GM12878 (cell line): Measurements from ENCODE around the gene B3GAT1. TPM values are rescaled to one million over a fixed set of nuclear protein-coding genes. Genes with fewer than 3 reads are reported as not detected.

Source experiments
- ATAC-seq: fragments of 200-7000 bp; cut with Tn5 transposase; 3 replicates; pipeline ENCODE4 v1.9.1; 2020; ENCODE audit warnings: mild to moderate bottlenecking, moderate library complexity
- BruUV-seq: library from RNA; stranded (reverse); fragments of 400-500 nt; replicated peaks from 2 replicates; lab custom pipeline; 2021; lab: Mats Ljungman, UMichigan
- CTCF ChIA-PET: fragments of 300-600 bp; sonication (Branson Sonifier 250); formaldehyde crosslinking; extraction: SDS; loops from one replicate; lab custom pipeline; 2021; ENCODE audit warnings: inconsistent platforms; lab: Yijun Ruan, JAX
- POLR2A ChIA-PET: fragments of 350-600 bp; formaldehyde crosslinking; extraction: SDS; loops from one replicate; lab custom pipeline; 2021; ENCODE audit warnings: inconsistent platforms; lab: Charles Lee
- RAD21 ChIA-PET: fragments of 300-600 bp; sonication (Branson Sonifier 250); formaldehyde crosslinking; loops from one replicate; lab custom pipeline; 2023; ENCODE audit warnings: antibody characterized with exemption; ENCODE audit not compliant: unreplicated experiment; lab: Charles Lee
- SMC1A ChIA-PET: fragments of 300-600 bp; sonication (Branson Sonifier 250); formaldehyde crosslinking; loops from one replicate; lab custom pipeline; 2023; ENCODE audit not compliant: unreplicated experiment, uncharacterized antibody; lab: Charles Lee
- DNase-seq: peaks from one replicate; pipeline ENCODE4 v3.0.0-alpha.2; 2011; ENCODE audit warnings: low read depth, low spot score
- FAIRE-seq: peaks from 3 replicates; lab custom pipeline; 2011; peaks lifted over from hg19 to GRCh38; lab: Jason Lieb, UNC
- H2AFZ ChIP-seq: 2 replicates; pipeline ENCODE4 v1.6.0; 2011; ENCODE audit warnings: low read depth, low read length, control low read depth; ENCODE audit not compliant: control insufficient read depth
- H3K27ac ChIP-seq: 2 replicates; pipeline ENCODE4 v1.5.1; 2011; ENCODE audit warnings: control low read depth; ENCODE audit not compliant: control insufficient read depth, insufficient read depth
- H3K27me3 ChIP-seq, 2 experiments: replicated peaks in 1 of 2; 2 replicates each; pipeline versions ENCODE4 v1.6.0 to v1.6.1; 2011; ENCODE audit warnings: low read length in 1 of 2; ENCODE audit not compliant: control insufficient read depth in 2 of 2, insufficient read depth in 2 of 2
- H3K36me3 ChIP-seq, 2 experiments: 2 replicates each; pipeline ENCODE4 v1.5.1; 2011; ENCODE audit warnings: low read length in 1 of 2; ENCODE audit not compliant: control insufficient read depth in 2 of 2, insufficient read depth in 2 of 2
- H3K4me1 ChIP-seq: 2 replicates; pipeline ENCODE4 v1.6.1; 2011; ENCODE audit warnings: mild to moderate bottlenecking, low read length, moderate library complexity, mixed read lengths; ENCODE audit not compliant: control insufficient read depth, insufficient read depth
- H3K4me2 ChIP-seq: 2 replicates; pipeline ENCODE4 v1.6.0; 2011; ENCODE audit warnings: control low read depth; ENCODE audit not compliant: control insufficient read depth, insufficient read depth
- H3K4me3 ChIP-seq: fragments of 200-600 bp; sonication (generic); 2 replicates; pipeline ENCODE4 v1.5.1; 2016
- H3K79me2 ChIP-seq: 2 replicates; pipeline ENCODE4 v1.6.0; 2011; ENCODE audit warnings: low read length; ENCODE audit not compliant: control insufficient read depth, insufficient read depth
- H3K9ac ChIP-seq: 2 replicates; pipeline ENCODE4 v1.8.0; 2011; ENCODE audit warnings: low read length, control low read depth, mixed read lengths; ENCODE audit not compliant: control insufficient read depth, insufficient read depth
- H3K9me3 ChIP-seq: replicated peaks from 3 replicates; pipeline ENCODE4 v1.5.1; 2011; ENCODE audit warnings: mild to moderate bottlenecking, low read length; ENCODE audit not compliant: control insufficient read depth, insufficient read depth
- H4K20me1 ChIP-seq: 2 replicates; pipeline ENCODE4 v1.6.0; 2011; ENCODE audit not compliant: control insufficient read depth, insufficient read depth
- CHD1 ChIP-seq: IDR thresholded peaks from 2 replicates; pipeline ENCODE4 v1.6.1; 2012; ENCODE audit warnings: low read depth, low read length, improper control_type of control experiment
- DPF2 ChIP-seq: fragments of 450-650 bp; IDR thresholded peaks from 2 replicates; pipeline ENCODE4 v1.6.1; 2017; ENCODE audit warnings: mild to moderate bottlenecking
- ELK1 ChIP-seq: IDR thresholded peaks from 2 replicates; pipeline ENCODE4 v1.6.1; 2012; ENCODE audit warnings: low read depth, low read length, improper control_type of control experiment
- JUNB ChIP-seq: IDR thresholded peaks from 2 replicates; pipeline ENCODE4 v1.6.1; 2016; ENCODE audit warnings: antibody characterized with exemption, mild to moderate bottlenecking
- NR2C1 ChIP-seq: fragments of 450-650 bp; IDR thresholded peaks from 2 replicates; pipeline ENCODE4 v1.6.1; 2017; ENCODE audit warnings: antibody characterized with exemption, mild to moderate bottlenecking, moderate library complexity
- NR2F1 ChIP-seq: fragments of 450-650 bp; conservative IDR thresholded peaks from 2 replicates; pipeline ENCODE4 v1.6.1; 2017; ENCODE audit warnings: mild to moderate bottlenecking
- RCOR1 ChIP-seq: conservative IDR thresholded peaks from 2 replicates; pipeline ENCODE4 v1.6.1; 2012; ENCODE audit warnings: low read depth, low read length, improper control_type of control experiment
- SREBF1 ChIP-seq: IDR thresholded peaks from 2 replicates; pipeline ENCODE4 v1.6.1; 2012; ENCODE audit warnings: mild to moderate bottlenecking, low read length
- SRF ChIP-seq, 2 experiments: IDR thresholded peaks; 2 replicates each; pipeline ENCODE4 v1.6.1; 2011; ENCODE audit warnings: low read depth in 2 of 2, low read length in 2 of 2, mild to moderate bottlenecking in 1 of 2, moderate library complexity in 1 of 2
- TCF12 ChIP-seq: IDR thresholded peaks from 2 replicates; pipeline ENCODE4 v1.6.1; 2011; ENCODE audit warnings: low read depth, mild to moderate bottlenecking, low read length
- ZNF384 ChIP-seq: IDR thresholded peaks from 2 replicates; pipeline ENCODE4 v1.6.1; 2012; ENCODE audit warnings: low read depth, mild to moderate bottlenecking, low read length, improper control_type of control experiment, borderline replicate concordance
- WGBS: methylation state at CpG from one replicate; pipeline ENCODE4 v1.1.6; 2016; ENCODE audit warnings: low lambda C conversion rate; ENCODE audit not compliant: insufficient replicate concordance, insufficient coverage; ENCODE audit errors: missing lambda C conversion rate; 5-methylcytosine and 5-hydroxymethylcytosine counted together
- in situ Hi-C: fragments of 300-500 bp; cut with MboI; formaldehyde crosslinking; loops from 9 replicates; pipeline ENCODE4 v1.14.3; 2018; ENCODE audit warnings: mixed read lengths
- intact Hi-C: fragments of 100-400 bp; cut with micrococcal nuclease; formaldehyde crosslinking; loops from one replicate; pipeline ENCODE4 v1.14.2; 2022; ENCODE audit not compliant: unreplicated experiment
- polyA plus RNA-seq, 11 experiments: library from polyadenylated mRNA; depleted of rRNA in 4 of 11; unstranded in 6 of 11; stranded (reverse) in 5 of 11; fragments of >200 nt; fragmentation: Nextera tagmentation in 4 of 11; fragmentation: Illumina TruSeq in 1 of 11; extraction: Ambion mirVana in 4 of 11; extraction: Trizol in 1 of 11; gene quantifications; 1 replicate in 1 of 11; 2 replicates in 10 of 11; pipeline versions ENCODE4 v1.2.1 to v1.2.3, GENCODE V29; 2011 to 2016; ENCODE audit warnings: inconsistent platforms in 2 of 11, missing spikeins in 2 of 11, low read depth in 1 of 11
- total RNA-seq, 4 experiments: library from RNA; depleted of rRNA in 3 of 4; stranded (reverse); fragments of >200 nt in 3 of 4; fragmentation: Illumina TruSeq in 1 of 4; extraction: Trizol in 1 of 4; gene quantifications; 2 replicates each; pipeline versions ENCODE4 v1.2.1 to v1.2.3, GENCODE V29; 2013 to 2021

B3GAT1 gene
- total and polyA plus RNA-seq, 10 of the 15 experiments (the other 5 are each of a cell fraction or from before 2014, with no cell fraction given): 0.05 TPM; not detected in 9

GRCh38 chr11:134425816-134426536 lies 13.9 kb upstream of the B3GAT1 start:
- DNase-seq (no peak), ATAC-seq (no peak), FAIRE-seq (no peak)
- ChIA-PET POLR2A (no interaction called here), CTCF (no interaction called here), RAD21 (no interaction called here), SMC1A (no interaction called here)
- BruUV-seq: no TSS peak
- no peak overlapping the region for H2AFZ ChIP-seq
- no peaks in the 10 kb centered on the region for H4K20me1 ChIP-seq
- WGBS: 32% methylated on average over 16 of the region's 16 CpGs
- H3K9ac ChIP-seq: no peak overlapping the region
- no peak overlapping the region for H3K27ac ChIP-seq
- no peaks in the 10 kb centered on the region for H3K36me3 ChIP-seq
- no peaks in the 10 kb centered on the region for H3K79me2 ChIP-seq
- intact Hi-C loops: no loop called here
- no peaks in the 10 kb centered on the region; a peak in 3 of 4 replicates for H3K27me3 ChIP-seq
- TF ChIP-seq ELK1 (no peak), TCF12 (no peak), NR2F1 (no peak), SRF (IDR thresholded peaks at IDR 0.05; ENCODE audit: low read depth in 2 of 2, low read length in 2 of 2) (no peak), NR2C1 (no peak), JUNB (no peak), CHD1 (no peak), DPF2 (no peak), ZNF384 (no peak), SREBF1 (no peak), RCOR1 (no peak)
- no peaks in the 10 kb centered on the region for H3K4me1 ChIP-seq
- in situ Hi-C loops: no loop called here
- H3K4me2 ChIP-seq: no peak overlapping the region
- H3K9me3 ChIP-seq: no peaks in the 10 kb centered on the region
- H3K4me3 ChIP-seq: no peak overlapping the region
